ENCODE results near the gene SLC6A18. TPM values are rescaled to one million over a fixed set of nuclear protein-coding genes. Genes with fewer than 3 reads are reported as not detected.

The SLC6A18 gene
- polyA plus RNA-seq, 1 of the 3 experiments (the other 2 are of a cell fraction): not detected

- no peaks in the 10 kb centered on the region for H3K9me3 ChIP-seq
- H3F3A ChIP-seq (replicated peaks; ENCODE audit: insufficient read depth): no peaks in the 10 kb centered on the region
- H3K4me1 ChIP-seq (ENCODE audit: control insufficient read depth in 1 of 2, insufficient read depth in 2 of 2, low read depth in 1 of 2, low read length in 1 of 2): peaks cover 0 to 4% of the 10 kb centered on the region in 2 experiments; a peak in 1 of 4 replicates
- WGBS (ENCODE audit: low lambda C conversion rate): 67% methylated on average over 14 of the region's 30 CpGs
- peaks cover 20% of the 10 kb centered on the region for H3K27me3 ChIP-seq (ENCODE audit: insufficient read depth)
- TF ChIP-seq RFX5 (IDR thresholded peaks at IDR 0.05; ENCODE audit: low read length) (no peak), FOSL2 (IDR thresholded peaks at IDR 0.05; ENCODE audit: borderline replicate concordance, low read depth) (no peak)
- TF ChIP-seq, protein P1, sequence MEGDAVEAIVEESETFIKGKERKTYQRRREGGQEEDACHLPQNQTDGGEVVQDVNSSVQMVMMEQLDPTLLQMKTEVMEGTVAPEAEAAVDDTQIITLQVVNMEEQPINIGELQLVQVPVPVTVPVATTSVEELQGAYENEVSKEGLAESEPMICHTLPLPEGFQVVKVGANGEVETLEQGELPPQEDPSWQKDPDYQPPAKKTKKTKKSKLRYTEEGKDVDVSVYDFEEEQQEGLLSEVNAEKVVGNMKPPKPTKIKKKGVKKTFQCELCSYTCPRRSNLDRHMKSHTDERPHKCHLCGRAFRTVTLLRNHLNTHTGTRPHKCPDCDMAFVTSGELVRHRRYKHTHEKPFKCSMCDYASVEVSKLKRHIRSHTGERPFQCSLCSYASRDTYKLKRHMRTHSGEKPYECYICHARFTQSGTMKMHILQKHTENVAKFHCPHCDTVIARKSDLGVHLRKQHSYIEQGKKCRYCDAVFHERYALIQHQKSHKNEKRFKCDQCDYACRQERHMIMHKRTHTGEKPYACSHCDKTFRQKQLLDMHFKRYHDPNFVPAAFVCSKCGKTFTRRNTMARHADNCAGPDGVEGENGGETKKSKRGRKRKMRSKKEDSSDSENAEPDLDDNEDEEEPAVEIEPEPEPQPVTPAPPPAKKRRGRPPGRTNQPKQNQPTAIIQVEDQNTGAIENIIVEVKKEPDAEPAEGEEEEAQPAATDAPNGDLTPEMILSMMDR (IDR thresholded peaks at IDR 0.05): no peak
- no peaks in the 10 kb centered on the region for H3K36me3 ChIP-seq (replicated peaks in 1 of 2; ENCODE audit: control insufficient read depth in 1 of 2, insufficient read depth in 2 of 2, low read length in 1 of 2)
- H3K27ac ChIP-seq (ENCODE audit: low read depth in 2 of 2, low read length in 1 of 2): no peak overlapping the region
- H3K4me3 ChIP-seq (ENCODE audit: low read depth in 2 of 2, low read length in 1 of 2): no peak overlapping the region
- H3K9me2 ChIP-seq: no peaks in the 10 kb centered on the region
- ChIA-PET POLR2A (no interaction called here), CTCF (no interaction called here)
- no peak for DNase-seq
- no peaks in the 10 kb centered on the region for H3K79me2 ChIP-seq (ENCODE audit: insufficient read depth)
- no peaks in the 10 kb centered on the region for H4K20me1 ChIP-seq (ENCODE audit: insufficient read depth)
- no peak overlapping the region for H3K4me2 ChIP-seq
- no peak overlapping the region for H3K9ac ChIP-seq
- no peak overlapping the region for H2AFZ ChIP-seq (ENCODE audit: low read depth)
Measured at GRCh38 chr5:1292846-1293415, 67.8 kb downstream of the SLC6A18 start.

GRCh38 chr5:1293416-1294205 is 68.4 kb downstream of the SLC6A18 start:
- ChIA-PET POLR2A (no interaction called here), CTCF (interaction anchor here (0.7 kb wide), 1 partner anchor 8 kb away, joined by 3 read pairs; no protein-coding TSS in a partner anchor)
- TF ChIP-seq, protein P2, sequence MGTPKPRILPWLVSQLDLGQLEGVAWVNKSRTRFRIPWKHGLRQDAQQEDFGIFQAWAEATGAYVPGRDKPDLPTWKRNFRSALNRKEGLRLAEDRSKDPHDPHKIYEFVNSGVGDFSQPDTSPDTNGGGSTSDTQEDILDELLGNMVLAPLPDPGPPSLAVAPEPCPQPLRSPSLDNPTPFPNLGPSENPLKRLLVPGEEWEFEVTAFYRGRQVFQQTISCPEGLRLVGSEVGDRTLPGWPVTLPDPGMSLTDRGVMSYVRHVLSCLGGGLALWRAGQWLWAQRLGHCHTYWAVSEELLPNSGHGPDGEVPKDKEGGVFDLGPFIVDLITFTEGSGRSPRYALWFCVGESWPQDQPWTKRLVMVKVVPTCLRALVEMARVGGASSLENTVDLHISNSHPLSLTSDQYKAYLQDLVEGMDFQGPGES (IDR thresholded peaks at IDR 0.05; ENCODE audit: low read depth, low read length): no peak
- no peak for TF ChIP-seq GABPA (IDR thresholded peaks at IDR 0.05; ENCODE audit: low read depth)
- TF ChIP-seq, protein P1 (IDR thresholded peaks at IDR 0.05): no peak
- TF ChIP-seq RAD21 (IDR thresholded peaks at IDR 0.05; ENCODE audit: low read length): no peak
- TF ChIP-seq, protein P3, sequence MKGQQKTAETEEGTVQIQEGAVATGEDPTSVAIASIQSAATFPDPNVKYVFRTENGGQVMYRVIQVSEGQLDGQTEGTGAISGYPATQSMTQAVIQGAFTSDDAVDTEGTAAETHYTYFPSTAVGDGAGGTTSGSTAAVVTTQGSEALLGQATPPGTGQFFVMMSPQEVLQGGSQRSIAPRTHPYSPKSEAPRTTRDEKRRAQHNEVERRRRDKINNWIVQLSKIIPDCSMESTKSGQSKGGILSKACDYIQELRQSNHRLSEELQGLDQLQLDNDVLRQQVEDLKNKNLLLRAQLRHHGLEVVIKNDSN (IDR thresholded peaks at IDR 0.05; ENCODE audit: borderline replicate concordance, low read depth): no peak
- no peak for TF ChIP-seq SMC3 (IDR thresholded peaks at IDR 0.05; ENCODE audit: low read depth, low read length)
- no peak overlapping the region for H3K27ac ChIP-seq (ENCODE audit: low read depth in 2 of 2, low read length in 1 of 2)
- no peak for DNase-seq
- no peaks in the 10 kb centered on the region for H3K9me2 ChIP-seq
- H3K9me3 ChIP-seq: no peaks in the 10 kb centered on the region
- peaks cover 25% of the 10 kb centered on the region for H3K27me3 ChIP-seq (ENCODE audit: insufficient read depth)
- H3K4me1 ChIP-seq (ENCODE audit: control insufficient read depth in 1 of 2, insufficient read depth in 2 of 2, low read depth in 1 of 2, low read length in 1 of 2): peaks cover 0 to 4% of the 10 kb centered on the region in 2 experiments; a peak in 1 of 4 replicates
- H4K20me1 ChIP-seq (ENCODE audit: insufficient read depth): no peaks in the 10 kb centered on the region
- H3K79me2 ChIP-seq (ENCODE audit: insufficient read depth): no peaks in the 10 kb centered on the region
- H3K4me2 ChIP-seq: no peak overlapping the region
- no peaks in the 10 kb centered on the region for H3K36me3 ChIP-seq (replicated peaks in 1 of 2; ENCODE audit: control insufficient read depth in 1 of 2, insufficient read depth in 2 of 2, low read length in 1 of 2)
- WGBS (ENCODE audit: low lambda C conversion rate): 74% methylated on average over 25 of the region's 60 CpGs
- H3K4me3 ChIP-seq (ENCODE audit: low read depth in 2 of 2, low read length in 1 of 2): no peak overlapping the region
- H2AFZ ChIP-seq (ENCODE audit: low read depth): no peak overlapping the region
- no peaks in the 10 kb centered on the region for H3F3A ChIP-seq (replicated peaks; ENCODE audit: insufficient read depth)
- H3K9ac ChIP-seq: no peak overlapping the region

All from SK-N-SH (cell line).